ENCODE measurements around the gene GARNL3. TPM values are rescaled to one million over a fixed set of nuclear protein-coding genes. Genes with fewer than 3 reads are reported as not detected.

The GARNL3 gene
- total RNA-seq, 1 experiment from 2014 or later = 11.8 TPM

DNA sequence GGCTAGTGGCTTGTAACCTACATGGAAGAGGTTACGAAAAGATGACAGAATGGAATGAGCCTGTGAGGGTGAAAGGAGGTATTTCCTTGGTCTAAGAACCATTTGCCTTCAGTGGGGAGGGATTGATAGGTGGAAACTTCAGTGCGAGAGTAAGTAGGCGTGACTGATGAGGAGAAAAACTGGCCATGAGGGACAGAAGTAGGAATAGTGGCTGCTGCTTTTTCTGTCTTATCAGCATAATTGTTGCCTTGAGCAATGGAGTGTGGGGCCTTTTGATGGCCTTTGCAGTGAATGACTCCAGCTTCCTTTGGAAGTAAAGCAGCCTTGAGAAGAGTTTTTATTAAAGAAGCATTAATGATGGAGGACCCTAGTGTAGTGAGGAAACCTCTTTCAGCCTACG is 150.6 kb downstream of the GARNL3 start:
- Histone ChIP-seq H3K9me3 (no peaks in the 10 kb centered on the region), H3K27me3 (replicated peaks; ENCODE audit: control insufficient read depth, insufficient read depth, low read length) (no peaks in the 10 kb centered on the region), H3K36me3 (ENCODE audit: control insufficient read depth, insufficient read depth, low read length) (peaks cover 1% of the 10 kb centered on the region; the same call in 1 of the 2 replicates), H3K4me1 (no peaks in the 10 kb centered on the region), H3K4me3 (ENCODE audit: low read depth, low read length) (no peak overlapping the region)
- ChIA-PET CTCF (no interaction called here), POLR2A (no interaction called here)
- H3K4me1 Mint-ChIP-seq (ENCODE audit: low read depth, unreplicated experiment) = peaks cover 11% of the 10 kb centered on the region
- no peaks in the 10 kb centered on the region for H3K9me3 Mint-ChIP-seq (ENCODE audit: unreplicated experiment)
- no peak overlapping the region for H3K4me3 Mint-ChIP-seq (ENCODE audit: unreplicated experiment)
- intact Hi-C loops (cut with micrococcal nuclease; ENCODE audit: unreplicated experiment) = no loop called here
- TSS peak; percentile 13 for BruUV-seq (replicated peaks)
- peaks cover 70% of the 10 kb centered on the region for H3K36me3 Mint-ChIP-seq (ENCODE audit: insufficient read depth, unreplicated experiment)
- no peak overlapping the region for H3K27ac Mint-ChIP-seq (ENCODE audit: unreplicated experiment)
- no peak for DNase-seq
- no peaks in the 10 kb centered on the region for H3K27me3 Mint-ChIP-seq (ENCODE audit: insufficient read depth, unreplicated experiment)
- TF ChIP-seq, protein P1, sequence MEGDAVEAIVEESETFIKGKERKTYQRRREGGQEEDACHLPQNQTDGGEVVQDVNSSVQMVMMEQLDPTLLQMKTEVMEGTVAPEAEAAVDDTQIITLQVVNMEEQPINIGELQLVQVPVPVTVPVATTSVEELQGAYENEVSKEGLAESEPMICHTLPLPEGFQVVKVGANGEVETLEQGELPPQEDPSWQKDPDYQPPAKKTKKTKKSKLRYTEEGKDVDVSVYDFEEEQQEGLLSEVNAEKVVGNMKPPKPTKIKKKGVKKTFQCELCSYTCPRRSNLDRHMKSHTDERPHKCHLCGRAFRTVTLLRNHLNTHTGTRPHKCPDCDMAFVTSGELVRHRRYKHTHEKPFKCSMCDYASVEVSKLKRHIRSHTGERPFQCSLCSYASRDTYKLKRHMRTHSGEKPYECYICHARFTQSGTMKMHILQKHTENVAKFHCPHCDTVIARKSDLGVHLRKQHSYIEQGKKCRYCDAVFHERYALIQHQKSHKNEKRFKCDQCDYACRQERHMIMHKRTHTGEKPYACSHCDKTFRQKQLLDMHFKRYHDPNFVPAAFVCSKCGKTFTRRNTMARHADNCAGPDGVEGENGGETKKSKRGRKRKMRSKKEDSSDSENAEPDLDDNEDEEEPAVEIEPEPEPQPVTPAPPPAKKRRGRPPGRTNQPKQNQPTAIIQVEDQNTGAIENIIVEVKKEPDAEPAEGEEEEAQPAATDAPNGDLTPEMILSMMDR (IDR thresholded peaks at IDR 0.05; ENCODE audit: insufficient read depth in 1 of 2, low read depth in 1 of 2, low read length in 1 of 2, severe bottlenecking in 1 of 2, unreplicated experiment in 1 of 2) = no peak

DNA sequence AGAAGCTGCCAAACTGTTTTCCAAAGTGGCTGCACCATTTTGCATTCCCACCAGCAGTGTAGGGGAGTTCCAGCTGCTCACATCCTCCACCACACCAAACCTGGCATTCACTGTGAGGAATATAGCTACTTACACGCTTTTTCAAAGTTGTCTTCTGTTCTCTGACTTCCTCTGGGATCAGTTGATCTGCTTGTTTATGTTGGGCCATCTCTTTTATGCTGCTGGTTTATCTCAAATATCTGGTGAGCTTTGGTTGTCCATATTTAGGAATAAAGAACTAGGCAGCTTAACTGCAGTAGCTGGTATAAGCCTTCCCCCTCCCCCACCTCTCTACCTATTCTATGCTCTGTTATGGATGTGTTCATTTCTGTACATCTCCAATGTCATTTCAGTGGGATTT is 151.1 kb downstream of the GARNL3 start:
- Histone ChIP-seq H3K4me3 (ENCODE audit: low read depth, low read length) (no peak overlapping the region), H3K27me3 (replicated peaks; ENCODE audit: control insufficient read depth, insufficient read depth, low read length) (no peaks in the 10 kb centered on the region), H3K4me1 (no peaks in the 10 kb centered on the region), H3K9me3 (no peaks in the 10 kb centered on the region), H3K36me3 (ENCODE audit: control insufficient read depth, insufficient read depth, low read length) (peaks cover 1% of the 10 kb centered on the region; the same call in 1 of the 2 replicates)
- TF ChIP-seq, protein P1 (IDR thresholded peaks at IDR 0.05; ENCODE audit: insufficient read depth in 1 of 2, low read depth in 1 of 2, low read length in 1 of 2, severe bottlenecking in 1 of 2, unreplicated experiment in 1 of 2) = no peak
- no TSS peak for BruUV-seq (replicated peaks)
- H3K4me3 Mint-ChIP-seq (ENCODE audit: unreplicated experiment) = no peak overlapping the region
- intact Hi-C loops (cut with micrococcal nuclease; ENCODE audit: unreplicated experiment) = no loop called here
- H3K9me3 Mint-ChIP-seq (ENCODE audit: unreplicated experiment) = no peaks in the 10 kb centered on the region
- H3K27ac Mint-ChIP-seq (ENCODE audit: unreplicated experiment) = no peak overlapping the region
- ChIA-PET CTCF (no interaction called here), POLR2A (no interaction called here)
- H3K36me3 Mint-ChIP-seq (ENCODE audit: insufficient read depth, unreplicated experiment) = peaks cover 66% of the 10 kb centered on the region
- H3K27me3 Mint-ChIP-seq (ENCODE audit: insufficient read depth, unreplicated experiment) = no peaks in the 10 kb centered on the region
- peaks cover 11% of the 10 kb centered on the region for H3K4me1 Mint-ChIP-seq (ENCODE audit: low read depth, unreplicated experiment)
- DNase-seq = no peak

DNA sequence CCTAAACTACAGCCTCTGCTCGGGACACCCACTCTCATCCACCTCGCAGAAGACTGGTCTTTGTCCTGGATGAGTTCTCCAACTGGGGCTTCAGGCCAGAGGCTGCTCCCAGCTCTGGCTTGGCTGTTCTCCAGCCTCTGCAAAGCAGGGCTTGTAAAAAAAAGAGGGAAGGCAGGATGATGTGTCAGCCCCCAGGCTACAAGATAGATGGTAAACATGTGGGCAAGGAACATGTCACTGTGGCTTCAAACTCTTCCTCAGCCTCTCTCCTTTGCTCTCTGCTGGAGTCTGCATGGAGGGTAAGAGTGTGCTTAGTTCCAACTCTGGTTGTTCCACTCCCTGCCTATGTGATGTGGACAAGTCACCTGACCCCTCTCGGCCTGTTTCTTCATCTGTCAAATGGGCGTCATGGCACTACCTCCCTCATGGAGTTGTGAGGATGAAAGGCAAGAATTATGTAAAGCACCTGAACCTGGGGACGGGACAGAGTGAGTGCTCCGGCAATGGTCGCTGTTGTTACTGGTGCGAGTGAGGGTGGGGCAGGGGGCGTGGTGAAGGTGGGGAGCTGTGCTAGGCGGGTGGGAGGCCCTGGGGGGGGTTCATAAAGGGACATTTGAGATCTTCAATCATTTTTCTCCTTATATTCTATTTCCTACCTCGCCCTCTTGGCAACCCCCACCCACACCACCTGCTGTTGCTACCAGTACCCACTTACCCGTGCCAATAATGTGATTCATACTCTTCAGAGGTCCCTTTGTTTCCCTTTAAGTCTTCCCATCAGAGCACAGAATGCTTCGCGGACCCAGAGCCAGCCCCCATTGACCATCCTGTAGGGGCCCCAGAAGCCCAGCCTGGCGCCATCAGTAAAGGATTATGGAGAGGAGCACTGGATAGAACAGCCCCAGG is 152.8 kb downstream of the GARNL3 start:
- Mint-ChIP-seq H3K27ac (ENCODE audit: unreplicated experiment) (no peak overlapping the region), H3K4me1 (ENCODE audit: low read depth, unreplicated experiment) (peaks cover 14% of the 10 kb centered on the region), H3K4me3 (ENCODE audit: unreplicated experiment) (no peak overlapping the region), H3K36me3 (ENCODE audit: insufficient read depth, unreplicated experiment) (peaks cover 50% of the 10 kb centered on the region), H3K9me3 (ENCODE audit: unreplicated experiment) (no peaks in the 10 kb centered on the region), H3K27me3 (ENCODE audit: insufficient read depth, unreplicated experiment) (no peaks in the 10 kb centered on the region)
- peaks cover 8% of the 10 kb centered on the region for H3K4me1 ChIP-seq
- H3K36me3 ChIP-seq (ENCODE audit: control insufficient read depth, insufficient read depth, low read length) = 0 out of 2 replicates have a peak, but pooled peaks cover 1% of the 10 kb centered on the region
- POLR2A ChIA-PET = interaction anchor here (0.7 kb wide), 1 partner anchor 28 kb away, joined by 4 read pairs; no protein-coding TSS in a partner anchor
- BruUV-seq (replicated peaks) = no TSS peak
- intact Hi-C loops (cut with micrococcal nuclease; ENCODE audit: unreplicated experiment) = loop anchor here (1.0 kb wide), 1 partner anchor 56 kb away; no protein-coding TSS in a partner anchor
- no peak overlapping the region for H3K4me3 ChIP-seq (ENCODE audit: low read depth, low read length)
- no peak for DNase-seq
- TF ChIP-seq, protein P1 (IDR thresholded peaks at IDR 0.05; ENCODE audit: insufficient read depth in 1 of 2, low read depth in 1 of 2, low read length in 1 of 2, severe bottlenecking in 1 of 2, unreplicated experiment in 1 of 2) = no peak
- H3K27me3 ChIP-seq (replicated peaks; ENCODE audit: control insufficient read depth, insufficient read depth, low read length) = no peaks in the 10 kb centered on the region
- no peaks in the 10 kb centered on the region for H3K9me3 ChIP-seq
- CTCF ChIA-PET = interaction anchor here (1.3 to 1.6 kb wide), 2 partner anchors 20 to 57 kb away, joined by 6 to 7 read pairs; partner anchors contain the start of gene SLC2A8
